ENCODE data around the gene TCL1A.
"Not testable (repeated sequence)": the region's sequence is repeated elsewhere in the genome, so short reads cannot be mapped to it uniquely, and the experiment has no call there.

TCL1A gene

DNA sequence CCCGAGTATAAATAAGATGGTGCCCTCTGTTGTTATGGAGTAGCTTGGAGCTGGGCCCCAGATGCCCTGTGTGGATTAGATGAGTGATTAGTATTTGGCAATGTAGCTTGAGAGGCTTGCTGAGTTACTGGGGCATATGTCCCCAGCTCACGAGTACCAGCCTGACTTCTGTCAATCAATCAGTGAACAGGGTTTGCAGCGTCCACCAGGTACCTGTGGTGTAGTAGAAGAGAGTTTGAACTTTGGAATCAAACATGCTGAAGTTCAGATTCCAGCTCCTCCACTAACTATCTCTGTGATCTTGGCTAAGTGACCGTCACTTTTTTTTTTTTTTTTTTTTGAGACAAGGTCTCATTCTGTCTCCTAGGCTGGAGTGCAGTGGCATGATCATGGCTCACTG, 39.3 kb downstream of the TCL1A start:
- no peak for DNase-seq

DNA sequence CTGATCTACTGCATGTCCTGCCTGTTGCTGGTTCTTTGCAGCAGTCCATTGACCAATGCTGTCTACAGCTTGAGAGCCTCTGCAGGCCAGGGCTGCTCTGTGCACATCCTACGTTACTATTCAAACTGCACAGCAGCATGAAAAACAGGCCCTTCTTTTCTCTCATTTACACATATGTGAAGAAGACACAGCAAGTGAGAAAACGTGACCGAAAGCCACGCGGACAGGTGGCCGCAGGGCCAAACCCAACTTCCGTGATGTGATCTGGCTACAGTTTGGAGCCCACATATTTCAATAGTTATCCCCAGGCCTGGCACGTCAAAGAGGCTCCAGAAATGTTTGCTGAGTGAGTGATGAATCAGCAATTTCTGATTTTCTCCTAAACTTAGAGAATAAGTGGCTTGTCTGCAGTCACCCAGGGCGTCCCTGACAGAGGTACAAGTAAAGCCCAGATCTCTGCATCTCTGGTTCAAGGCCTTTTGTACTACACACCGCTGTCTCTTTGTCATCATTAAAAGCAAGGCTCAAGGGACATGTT, 45.6 kb downstream of the TCL1A start:
- no peak for DNase-seq

DNA sequence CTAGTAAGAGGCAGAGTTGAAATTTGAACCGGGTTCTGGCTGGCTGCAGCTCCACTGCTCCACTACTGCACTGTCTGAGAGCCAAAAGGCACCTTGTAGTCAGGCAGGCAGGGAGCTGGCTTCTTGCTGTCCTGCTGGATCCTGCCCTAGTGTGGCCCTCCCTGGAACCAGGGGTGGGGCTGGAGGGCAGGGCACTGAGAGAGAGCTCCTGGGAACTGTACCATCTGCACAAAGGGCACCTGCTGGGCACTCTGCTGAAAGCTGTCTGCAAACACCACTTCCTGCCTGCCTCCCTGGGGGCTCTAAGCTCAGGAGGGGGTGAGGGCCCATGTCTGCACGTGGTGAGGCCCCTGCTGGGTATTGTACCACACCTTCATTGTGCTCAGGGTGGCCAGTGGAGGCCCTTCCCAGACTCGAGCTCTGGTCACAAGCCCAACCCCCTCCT, 46.7 kb downstream of the TCL1A start:
- DNase-seq, result no peak

DNA sequence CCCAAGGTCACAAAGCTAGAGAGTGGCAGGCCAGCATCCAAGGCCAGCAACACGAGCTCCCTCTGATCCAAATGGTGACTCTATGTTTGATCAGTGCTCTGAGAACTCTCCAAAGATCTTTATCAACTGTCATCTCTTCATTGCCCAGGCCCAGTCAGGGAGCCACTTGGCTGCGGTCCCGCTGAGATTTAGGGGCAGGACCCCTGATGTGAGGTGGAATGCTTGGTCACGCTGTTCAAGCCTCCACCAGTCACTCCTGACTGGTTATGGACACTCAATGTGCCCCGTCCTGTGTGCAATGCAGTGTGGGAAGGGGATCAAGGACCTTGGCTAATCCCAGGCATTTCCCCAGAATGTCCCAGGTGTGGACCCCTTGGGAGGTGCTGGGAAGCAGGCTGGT, 47.5 kb downstream of the TCL1A start:
- no peak for DNase-seq

DNA sequence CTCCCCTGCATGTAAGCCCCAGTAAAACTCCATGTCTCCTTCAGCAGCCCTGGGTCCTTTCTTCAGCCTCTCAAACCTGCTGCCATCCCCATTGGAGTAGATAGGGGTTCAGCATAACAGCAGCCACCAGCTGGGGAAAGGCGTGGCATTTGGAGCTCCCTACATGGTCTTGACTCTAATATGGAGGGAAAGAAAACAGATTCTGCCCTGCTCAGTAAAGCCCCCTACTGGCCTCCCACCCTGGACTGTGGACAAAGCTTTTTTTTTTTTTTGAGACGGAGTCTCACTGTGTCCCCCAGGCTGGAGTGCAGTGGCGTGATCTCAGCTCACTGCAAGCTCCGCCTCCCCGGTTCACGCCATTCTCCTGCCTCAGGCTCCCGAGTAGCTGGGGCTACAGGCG, 48.4 kb downstream of the TCL1A start:
- not testable (repeated sequence) for DNase-seq

DNA sequence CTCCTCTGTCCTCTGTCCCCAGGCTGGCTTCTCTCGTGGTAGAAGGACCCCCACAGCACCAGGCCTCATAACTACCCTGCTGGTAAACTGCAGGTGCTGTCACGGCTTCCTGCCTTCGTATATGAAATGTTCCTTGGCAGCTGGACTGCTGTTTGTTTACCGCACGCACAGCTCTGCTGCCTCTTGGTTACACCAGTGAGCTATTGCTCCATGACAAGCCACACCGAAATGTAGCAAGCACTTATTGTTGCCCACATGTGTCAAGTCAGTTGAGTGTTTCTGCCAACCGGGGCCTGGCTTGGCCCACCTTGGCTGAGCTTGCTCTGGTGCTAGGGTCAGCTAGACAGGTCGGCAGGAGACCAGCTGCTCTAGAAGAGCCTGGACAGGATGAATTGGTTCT, 49.4 kb downstream of the TCL1A start:
- DNase-seq, result no peak

DNA sequence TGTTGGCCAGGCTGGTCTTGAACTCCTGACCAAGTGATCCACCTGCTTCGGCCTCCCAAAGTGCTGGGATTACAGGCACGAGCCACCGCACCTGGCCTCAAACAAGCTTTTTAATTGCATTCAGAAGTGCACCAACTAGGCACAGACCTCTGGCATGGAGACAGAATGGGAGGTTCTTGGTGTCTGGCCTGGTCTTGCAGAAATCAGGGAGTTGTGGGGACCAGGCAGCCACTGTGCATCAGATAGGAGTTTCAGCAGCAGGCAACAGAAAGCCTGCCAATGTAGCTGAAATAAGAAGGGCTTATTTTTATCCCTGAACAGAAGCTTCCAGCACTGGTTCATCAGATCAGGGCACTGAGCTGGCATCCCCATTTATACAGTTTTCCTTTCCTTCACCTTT, 49.9 kb downstream of the TCL1A start:
- DNase-seq, result no peak

DNA sequence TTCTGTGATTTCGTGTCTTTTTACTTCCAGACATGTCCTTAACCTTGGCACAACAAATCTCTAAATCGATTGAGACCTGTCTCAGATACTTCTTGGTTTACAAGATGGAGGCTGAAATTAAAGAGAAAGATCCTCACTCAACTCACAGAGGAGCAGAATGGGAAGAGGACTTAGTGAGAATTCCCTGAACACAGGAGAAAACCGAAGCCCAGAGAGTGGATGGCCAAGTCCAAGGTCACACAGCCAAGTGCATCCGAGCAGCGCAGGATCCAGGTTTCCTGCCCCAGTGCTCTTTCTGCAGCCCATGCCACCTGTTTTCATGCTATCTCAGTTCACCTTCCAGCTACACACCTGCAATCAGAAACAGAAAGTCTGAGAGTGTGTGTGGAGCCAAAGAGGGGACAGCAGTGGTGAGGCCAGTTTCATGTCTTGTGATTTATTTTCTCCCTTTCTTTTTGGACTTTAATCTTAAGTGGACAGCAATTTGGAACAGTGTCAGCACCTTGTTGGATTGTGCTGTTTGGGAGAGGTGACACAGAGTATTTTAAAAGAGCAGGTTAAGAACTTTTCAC, 50.6 kb downstream of the TCL1A start:
- no peak for DNase-seq

DNA sequence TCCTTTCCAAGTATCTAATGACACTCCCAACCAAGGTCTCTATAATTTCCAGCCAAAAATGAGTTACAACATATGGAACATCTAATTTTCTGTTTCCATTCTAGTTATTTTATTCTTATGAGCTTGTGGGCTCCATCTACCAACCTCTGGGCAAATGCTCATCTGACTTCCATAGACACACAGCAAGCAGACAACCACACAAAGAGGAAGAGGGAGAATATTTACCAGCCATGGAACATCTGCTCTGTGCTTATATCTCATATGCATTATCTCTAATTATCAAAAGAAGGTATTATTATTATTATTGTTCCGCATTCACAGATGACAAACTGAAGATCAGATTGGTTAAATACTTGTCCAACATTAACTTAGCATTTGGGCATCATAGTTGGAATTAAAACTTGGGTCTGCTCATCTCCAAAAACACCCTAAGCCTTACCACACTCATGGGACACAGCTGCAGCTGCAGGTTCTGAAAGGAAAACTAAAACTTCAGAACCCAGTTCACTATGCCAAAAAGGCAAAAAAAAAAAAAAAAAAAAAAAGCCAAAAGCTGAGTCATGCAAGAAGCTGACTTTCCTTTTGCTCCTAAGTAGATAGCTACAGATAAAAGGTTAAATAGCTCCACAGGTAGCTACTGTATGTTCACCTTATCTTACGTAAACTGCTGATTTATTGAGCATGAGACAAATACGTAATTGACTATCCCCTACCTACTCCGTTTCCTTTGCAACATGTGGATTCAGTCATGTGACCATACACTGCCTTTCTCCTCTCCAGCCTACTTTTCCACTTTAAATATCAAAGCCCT, 51.3 kb downstream of the TCL1A start:
- no peak for DNase-seq

DNA sequence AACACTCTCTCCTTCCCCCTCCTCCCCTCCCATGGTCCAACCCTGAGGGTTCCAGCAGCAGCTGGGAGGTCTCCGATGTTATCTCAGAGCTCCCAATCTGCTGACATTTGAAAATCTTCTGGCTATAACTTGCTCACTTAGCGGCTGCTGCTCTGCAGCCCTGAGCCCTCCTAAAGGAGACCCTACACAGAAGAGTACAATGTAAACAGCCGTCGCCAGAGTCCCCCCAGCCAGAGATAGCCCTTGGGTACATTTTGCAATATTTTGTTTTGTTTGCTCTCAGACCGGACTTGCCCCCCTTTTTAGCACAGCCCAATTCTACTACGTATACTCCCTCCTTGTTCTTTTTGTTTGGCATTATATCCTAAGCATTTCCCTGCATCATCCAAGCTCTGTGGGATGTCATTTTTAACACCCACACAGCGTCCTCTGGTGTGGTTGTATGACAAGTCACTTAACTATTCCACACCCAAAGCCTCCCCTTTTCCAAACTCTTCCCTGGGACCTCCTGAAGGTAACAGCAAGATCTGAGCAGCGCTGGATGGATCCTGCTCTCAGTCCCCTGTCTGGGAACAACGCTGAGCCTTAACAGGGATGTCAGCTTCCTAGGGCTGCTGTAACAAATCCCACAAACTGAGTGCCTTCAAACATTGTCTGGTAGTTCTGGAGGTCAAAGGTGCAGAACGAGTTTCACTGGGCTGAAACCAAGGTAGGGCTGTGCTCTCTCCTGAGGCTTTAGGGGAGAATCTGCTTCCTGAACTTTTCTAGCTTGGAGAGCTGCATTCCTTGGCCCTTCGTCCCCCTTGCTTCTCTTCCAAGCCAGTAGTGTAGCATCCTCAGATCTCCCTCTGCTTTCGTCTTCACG, 53.0 kb downstream of the TCL1A start:
- no peak for DNase-seq

DNA sequence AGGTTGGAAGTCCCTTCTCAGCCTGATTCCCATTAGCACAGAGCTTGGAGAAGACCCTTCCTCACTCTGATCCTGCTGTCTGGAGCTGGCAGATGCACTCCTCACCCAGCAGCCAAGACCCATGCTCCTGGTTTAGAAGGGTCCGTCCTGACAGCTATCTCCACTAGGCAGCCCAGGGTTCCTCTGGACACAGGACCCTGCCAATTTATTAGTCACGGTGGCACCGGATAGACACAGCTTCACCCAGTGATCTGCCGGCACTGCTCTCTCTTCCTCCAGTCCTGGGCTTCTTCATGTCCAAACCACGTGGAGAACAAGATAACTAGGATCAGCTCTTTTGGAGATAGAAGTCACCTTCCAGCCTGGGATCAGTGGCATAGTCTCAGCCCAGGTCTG, 53.9 kb downstream of the TCL1A start:
- DNase-seq, result no peak
